GM13976 (cell line): ENCODE results near the gene PADI6.

Experiments
- DNase-seq: peaks from one replicate; pipeline ENCODE4 v3.0.0; 2012; ENCODE audit warnings: low spot score
- CTCF ChIP-seq: IDR thresholded peaks from 2 replicates; pipeline ENCODE4 v1.5.1; 2012; ENCODE audit warnings: borderline replicate concordance, mild to moderate bottlenecking; ENCODE audit not compliant: insufficient read depth; ENCODE audit errors: extremely low read depth, missing control alignments, control extremely low read depth
- in situ Hi-C: fragments of 300-500 bp; cut with MboI; formaldehyde crosslinking; loops from one replicate; pipeline ENCODE4 v1.12.0; 2022; ENCODE audit warnings: low sequenced_read_pairs, mixed read lengths, inconsistent platforms; ENCODE audit not compliant: unreplicated experiment

PADI6 gene

GRCh38 chr1:17422461-17422860 lies 50.5 kb downstream of the PADI6 start:
- in situ Hi-C loops, result no loop called here
- DNase-seq, result no peak
- TF ChIP-seq CTCF, result no peak

- no peak for DNase-seq
- in situ Hi-C loops, result no loop called here
- TF ChIP-seq CTCF, result no peak
Observed at GRCh38 chr1:17423781-17424245, 51.8 kb downstream of the PADI6 start.

- no peak for DNase-seq
- TF ChIP-seq CTCF, result no peak
- in situ Hi-C loops, result no loop called here
Observed at GRCh38 chr1:17425806-17426600, 54.0 kb downstream of the PADI6 start.

GRCh38 chr1:17427696-17428660 lies 56.0 kb downstream of the PADI6 start:
- no peak for TF ChIP-seq CTCF
- in situ Hi-C loops, result no loop called here
- no peak for DNase-seq

- in situ Hi-C loops, result no loop called here
- no peak for DNase-seq
- TF ChIP-seq CTCF, result no peak
Observed at GRCh38 chr1:17429183-17429582, 57.2 kb downstream of the PADI6 start.

- in situ Hi-C loops, result no loop called here
- DNase-seq, result no peak
- TF ChIP-seq CTCF, result no peak
Observed at GRCh38 chr1:17432412-17432811, 60.4 kb downstream of the PADI6 start.
